Measurements from ENCODE around the gene TTC28. TPM values are rescaled to one million over a fixed set of nuclear protein-coding genes. Genes with fewer than 3 reads are reported as not detected.
"Not testable (repeated sequence)": the region's sequence is repeated elsewhere in the genome, so short reads cannot be mapped to it uniquely, and the experiment has no call there.

The TTC28 gene
- total and polyA plus RNA-seq, 7 experiments from 2014 or later, result 0.50 to 8.3 (median 4.2) TPM

DNA sequence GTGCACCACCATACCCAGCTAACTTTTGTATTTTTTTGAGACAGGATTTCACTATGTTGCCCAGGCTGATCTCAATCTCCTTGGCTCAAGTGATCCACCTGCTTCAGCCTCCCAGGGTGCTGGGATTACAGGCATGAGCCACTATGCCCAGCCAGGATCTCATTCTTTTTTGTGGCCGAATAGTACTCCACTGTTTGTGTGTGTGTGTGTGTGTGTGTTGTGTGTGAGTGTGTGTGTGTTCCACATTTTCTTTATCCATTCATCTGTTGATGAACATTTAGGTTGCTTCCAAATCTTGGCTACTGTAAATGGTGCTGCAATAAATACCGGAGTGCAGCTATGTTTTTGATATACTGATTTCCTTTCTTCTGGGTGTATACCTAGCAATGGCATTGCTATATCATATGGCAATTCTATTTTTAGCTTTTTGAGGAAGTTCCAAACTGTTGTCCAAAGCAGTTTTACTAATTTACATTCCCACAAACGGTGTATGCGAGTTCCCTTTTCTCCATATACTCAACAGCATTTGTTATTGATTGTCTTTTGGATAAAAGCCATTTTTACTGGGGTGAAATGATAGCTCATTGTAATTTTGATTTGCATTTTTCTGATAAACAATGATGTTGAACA is 105.4 kb downstream of the TTC28 start:
- H3K4me3 ChIP-seq (ENCODE audit: low read length), result no peak overlapping the region
- no peaks in the 10 kb centered on the region for H3K4me1 ChIP-seq (ENCODE audit: control insufficient read depth in 2 of 2, insufficient read depth in 2 of 2, low read length in 2 of 2)
- intact Hi-C loops (cut with micrococcal nuclease), result no loop called here
- CTCF ChIA-PET, result interaction anchor here (0.6 kb wide), 1 partner anchor 660 kb away, joined by 3 read pairs; no protein-coding TSS in a partner anchor
- no peak overlapping the region for H3K4me3 Mint-ChIP-seq
- POLR2A ChIA-PET, result interaction anchor here (0.5 kb wide), 1 partner anchor 144 kb away, joined by 3 read pairs; no protein-coding TSS in a partner anchor
- H3K27ac Mint-ChIP-seq, result no peak overlapping the region
- H3K4me1 Mint-ChIP-seq, result no peaks in the 10 kb centered on the region
- no peaks in the 10 kb centered on the region for H3K27me3 ChIP-seq (ENCODE audit: control insufficient read depth in 2 of 2, insufficient read depth in 2 of 2, low read length in 2 of 2)
- ATAC-seq (no peak), DNase-seq (no peak)
- no peaks in the 10 kb centered on the region for H3K9me3 Mint-ChIP-seq
- H3K27ac ChIP-seq (ENCODE audit: low read depth, low read length), result no peak overlapping the region
- no peaks in the 10 kb centered on the region for H3K9me3 ChIP-seq (ENCODE audit: control insufficient read depth in 2 of 3, low read length in 3 of 3)
- H3K36me3 ChIP-seq (ENCODE audit: control insufficient read depth in 2 of 3, insufficient read depth in 3 of 3, low read length in 3 of 3), result no peaks in the 10 kb centered on the region
- H3K27me3 Mint-ChIP-seq, result peaks cover 18 to 55% (median 36%) of the 10 kb centered on the region in 5 donors
- H3K36me3 Mint-ChIP-seq, result no peaks in the 10 kb centered on the region

- no peak overlapping the region for H3K27ac ChIP-seq (ENCODE audit: low read depth, low read length)
- no peaks in the 10 kb centered on the region for H3K36me3 ChIP-seq (ENCODE audit: control insufficient read depth in 2 of 3, insufficient read depth in 3 of 3, low read length in 3 of 3)
- POLR2A ChIA-PET, result no interaction called here
- DNase-seq (no peak), ATAC-seq (no peak)
- H3K27me3 ChIP-seq (ENCODE audit: control insufficient read depth in 2 of 2, insufficient read depth in 2 of 2, low read length in 2 of 2), result no peaks in the 10 kb centered on the region
- intact Hi-C loops (cut with micrococcal nuclease), result no loop called here
- H3K9me3 Mint-ChIP-seq, result no peaks in the 10 kb centered on the region
- peaks cover 16 to 46% (median 32%) of the 10 kb centered on the region in 5 donors for H3K27me3 Mint-ChIP-seq
- H3K4me1 Mint-ChIP-seq, result no peaks in the 10 kb centered on the region
- H3K4me1 ChIP-seq (ENCODE audit: control insufficient read depth in 2 of 2, insufficient read depth in 2 of 2, low read length in 2 of 2), result no peaks in the 10 kb centered on the region
- H3K4me3 Mint-ChIP-seq, result no peak overlapping the region
- no peaks in the 10 kb centered on the region for H3K9me3 ChIP-seq (ENCODE audit: control insufficient read depth in 2 of 3, low read length in 3 of 3)
- peaks cover 0 to 3% (median 0%) of the 10 kb centered on the region in 5 donors for H3K36me3 Mint-ChIP-seq
- CTCF ChIA-PET, result no interaction called here
- H3K27ac Mint-ChIP-seq, result no peak overlapping the region
- H3K4me3 ChIP-seq (ENCODE audit: low read length), result no peak overlapping the region
Measured at GRCh38 chr22:28570696-28571373, 108.8 kb downstream of the TTC28 start.

- H3K27ac Mint-ChIP-seq; CTCF ChIA-PET; ATAC-seq; H3K27me3 ChIP-seq (ENCODE audit: control insufficient read depth in 2 of 2, insufficient read depth in 2 of 2, low read length in 2 of 2); H3K9me3 ChIP-seq (ENCODE audit: control insufficient read depth in 2 of 3, low read length in 3 of 3); intact Hi-C loops (cut with micrococcal nuclease); H3K9me3 Mint-ChIP-seq; H3K4me1 Mint-ChIP-seq; H3K36me3 ChIP-seq (ENCODE audit: control insufficient read depth in 2 of 3, insufficient read depth in 3 of 3, low read length in 3 of 3); POLR2A ChIA-PET; H3K27ac ChIP-seq (ENCODE audit: low read depth, low read length); H3K4me1 ChIP-seq (ENCODE audit: control insufficient read depth in 2 of 2, insufficient read depth in 2 of 2, low read length in 2 of 2); DNase-seq; H3K4me3 ChIP-seq (ENCODE audit: low read length); H3K36me3 Mint-ChIP-seq; H3K4me3 Mint-ChIP-seq: not testable (repeated sequence)
- peaks cover 15 to 35% (median 33%) of the 10 kb centered on the region in 5 donors for H3K27me3 Mint-ChIP-seq
Measured at GRCh38 chr22:28568974-28569373, 110.7 kb downstream of the TTC28 start.

DNA sequence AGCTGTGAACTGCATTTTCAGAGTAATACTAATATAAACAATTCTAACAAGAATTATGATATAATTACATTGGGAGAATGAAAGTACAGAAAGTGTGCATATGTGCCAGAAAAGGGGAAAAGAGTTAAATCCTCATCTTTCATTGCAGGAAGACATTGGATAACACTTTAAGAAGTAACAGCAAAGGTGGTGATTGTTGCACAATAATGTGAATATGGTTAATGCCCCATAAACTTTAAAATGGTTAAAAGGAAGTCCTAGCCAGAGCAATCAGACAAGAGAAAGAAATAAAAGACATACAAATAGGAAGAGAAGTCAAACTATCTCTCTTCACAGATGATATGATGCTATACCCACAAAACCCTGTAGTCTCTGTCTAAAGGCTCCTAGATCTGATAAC is 111.5 kb downstream of the TTC28 start:
- DNase-seq, result no peak
- CTCF ChIA-PET, result no interaction called here
- Histone ChIP-seq H3K36me3 (ENCODE audit: control insufficient read depth in 2 of 3, insufficient read depth in 3 of 3, low read length in 3 of 3) (no peaks in the 10 kb centered on the region), H3K4me1 (ENCODE audit: control insufficient read depth in 2 of 2, insufficient read depth in 2 of 2, low read length in 2 of 2) (no peaks in the 10 kb centered on the region), H3K4me3 (ENCODE audit: low read length) (no peak overlapping the region), H3K27ac (ENCODE audit: low read depth, low read length) (no peak overlapping the region), H3K27me3 (ENCODE audit: control insufficient read depth in 2 of 2, insufficient read depth in 2 of 2, low read length in 2 of 2) (no peaks in the 10 kb centered on the region), H3K9me3 (ENCODE audit: control insufficient read depth in 2 of 3, low read length in 3 of 3) (no peaks in the 10 kb centered on the region)
- POLR2A ChIA-PET, result no interaction called here
- no peak for ATAC-seq
- peaks cover 0 to 3% (median 0%) of the 10 kb centered on the region in 5 donors for H3K36me3 Mint-ChIP-seq
- H3K27me3 Mint-ChIP-seq, result peaks cover 15 to 38% (median 34%) of the 10 kb centered on the region in 5 donors
- no peaks in the 10 kb centered on the region for H3K9me3 Mint-ChIP-seq
- no peak overlapping the region for H3K4me3 Mint-ChIP-seq
- H3K27ac Mint-ChIP-seq, result no peak overlapping the region
- no peaks in the 10 kb centered on the region for H3K4me1 Mint-ChIP-seq
- intact Hi-C loops (cut with micrococcal nuclease), result no loop called here

DNA sequence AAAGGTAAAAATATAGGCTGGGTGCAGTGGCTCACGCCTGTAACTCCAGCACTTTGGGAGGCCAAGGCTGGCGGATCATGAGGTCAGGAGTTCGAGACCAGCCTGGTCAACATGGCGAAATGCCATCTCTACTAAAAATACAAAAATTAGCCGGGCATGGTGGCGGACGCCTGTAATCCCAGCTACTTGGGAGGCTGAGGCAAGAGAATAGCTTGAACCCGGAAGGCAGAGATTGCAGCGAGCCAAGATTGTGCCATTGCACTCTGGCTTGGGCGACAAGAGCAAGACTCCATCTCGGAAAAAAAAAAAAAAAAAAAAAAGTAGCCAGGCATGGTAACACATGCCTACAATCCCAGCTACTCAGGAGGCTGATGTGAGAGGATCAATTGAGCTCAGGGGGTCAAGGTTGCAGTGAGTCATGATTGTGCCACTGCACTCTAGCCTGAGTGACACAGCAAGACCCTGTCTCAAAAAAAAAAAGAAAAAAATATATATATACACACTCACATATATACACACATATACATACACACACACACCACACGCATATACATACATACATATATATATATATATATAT is 112.6 kb downstream of the TTC28 start:
- POLR2A ChIA-PET; H3K4me3 Mint-ChIP-seq; intact Hi-C loops (cut with micrococcal nuclease); H3K4me1 Mint-ChIP-seq; H3K36me3 ChIP-seq (ENCODE audit: control insufficient read depth in 2 of 3, insufficient read depth in 3 of 3, low read length in 3 of 3); H3K36me3 Mint-ChIP-seq; CTCF ChIA-PET; H3K4me3 ChIP-seq (ENCODE audit: low read length); H3K4me1 ChIP-seq (ENCODE audit: control insufficient read depth in 2 of 2, insufficient read depth in 2 of 2, low read length in 2 of 2); ATAC-seq; H3K9me3 ChIP-seq (ENCODE audit: control insufficient read depth in 2 of 3, low read length in 3 of 3); DNase-seq; H3K27ac Mint-ChIP-seq; H3K9me3 Mint-ChIP-seq; H3K27ac ChIP-seq (ENCODE audit: low read depth, low read length); H3K27me3 ChIP-seq (ENCODE audit: control insufficient read depth in 2 of 2, insufficient read depth in 2 of 2, low read length in 2 of 2): not testable (repeated sequence)
- peaks cover 15 to 44% (median 38%) of the 10 kb centered on the region in 5 donors for H3K27me3 Mint-ChIP-seq

DNA sequence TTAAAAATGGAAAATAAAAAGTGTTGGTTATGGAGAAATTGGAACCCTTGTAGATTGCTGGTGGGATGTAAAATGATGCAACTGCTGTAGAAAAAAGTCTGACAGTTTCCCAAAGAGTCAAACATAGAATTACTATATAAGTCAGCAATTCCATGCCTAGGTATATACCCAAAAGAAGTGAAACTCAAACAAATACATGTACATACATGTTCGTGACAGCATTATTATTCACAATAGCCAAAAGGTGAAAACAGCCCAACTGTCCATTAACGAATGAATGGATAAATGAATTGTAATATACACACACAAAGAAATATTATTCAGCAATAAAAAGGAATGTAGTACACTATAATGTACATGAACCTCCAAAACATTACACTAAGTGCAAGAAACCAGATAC is 116.0 kb downstream of the TTC28 start:
- intact Hi-C loops (cut with micrococcal nuclease), result no loop called here
- Mint-ChIP-seq H3K27me3 (peaks cover 29 to 51% (median 41%) of the 10 kb centered on the region in 5 donors), H3K4me3 (no peak overlapping the region), H3K9me3 (peaks cover 0 to 3% (median 0%) of the 10 kb centered on the region in 11 donors), H3K36me3 (peaks cover 0 to 3% (median 0%) of the 10 kb centered on the region in 5 donors), H3K4me1 (no peaks in the 10 kb centered on the region), H3K27ac (no peak overlapping the region)
- ATAC-seq, result no peak
- no peaks in the 10 kb centered on the region for H3K36me3 ChIP-seq (ENCODE audit: control insufficient read depth in 2 of 3, insufficient read depth in 3 of 3, low read length in 3 of 3)
- H3K4me3 ChIP-seq (ENCODE audit: low read length), result no peak overlapping the region
- no peaks in the 10 kb centered on the region for H3K27me3 ChIP-seq (ENCODE audit: control insufficient read depth in 2 of 2, insufficient read depth in 2 of 2, low read length in 2 of 2)
- ChIA-PET CTCF (no interaction called here), POLR2A (no interaction called here)
- DNase-seq, result no peak
- H3K27ac ChIP-seq (ENCODE audit: low read depth, low read length), result no peak overlapping the region
- H3K9me3 ChIP-seq (ENCODE audit: control insufficient read depth in 2 of 3, low read length in 3 of 3), result no peaks in the 10 kb centered on the region
- H3K4me1 ChIP-seq (ENCODE audit: control insufficient read depth in 2 of 2, insufficient read depth in 2 of 2, low read length in 2 of 2), result no peaks in the 10 kb centered on the region
